Measurements from ENCODE around the gene SHROOM3. TPM values are rescaled to one million over a fixed set of nuclear protein-coding genes. Genes with fewer than 3 reads are reported as not detected.

SHROOM3 gene
- total RNA-seq, 2 experiments from 2014 or later = not detected

- Mint-ChIP-seq H3K27ac (no peak overlapping the region), H3K4me3 (no peak overlapping the region), H3K9me3 (no peaks in the 10 kb centered on the region), H3K4me1 (ENCODE audit: low read depth) (no peaks in the 10 kb centered on the region), H3K27me3 (peaks cover 2% of the 10 kb centered on the region), H3K36me3 (ENCODE audit: low read depth) (no peaks in the 10 kb centered on the region)
- intact Hi-C loops (cut with DNase I, micrococcal nuclease) = no loop called here
- no peak for TF ChIP-seq CTCF (IDR thresholded peaks at IDR 0.05)
- no peak for ATAC-seq (ENCODE audit: poor library complexity)
- Histone ChIP-seq H3K27me3 (ENCODE audit: control insufficient read depth in 1 of 2, insufficient read depth in 2 of 2, low read length in 2 of 2) (no peaks in the 10 kb centered on the region), H3K9me3 (ENCODE audit: control insufficient read depth in 1 of 2, insufficient read depth in 1 of 2, low read length in 2 of 2) (peaks cover 0 to 5% of the 10 kb centered on the region in 2 experiments), H3K36me3 (ENCODE audit: insufficient read depth, low read length) (no peaks in the 10 kb centered on the region), H3K4me1 (ENCODE audit: insufficient read depth, low read length) (no peaks in the 10 kb centered on the region), H3K4me3 (ENCODE audit: low read length) (no peak overlapping the region), H3K27ac (ENCODE audit: low read depth in 1 of 2, low read length in 2 of 2) (no peak overlapping the region)
- CTCF ChIA-PET = interaction anchor here (0.6 kb wide), 1 partner anchor 96 kb away, joined by 3 read pairs; no protein-coding TSS in a partner anchor
- DNase-seq = no peak
- POLR2A ChIA-PET = no interaction called here
Observed at GRCh38 chr4:76744241-76744921, 309.4 kb downstream of the SHROOM3 start.

GRCh38 chr4:76745240-76745639 lies 310.2 kb downstream of the SHROOM3 start:
- Histone ChIP-seq H3K4me1 (ENCODE audit: insufficient read depth, low read length) (no peaks in the 10 kb centered on the region), H3K27ac (ENCODE audit: low read depth in 1 of 2, low read length in 2 of 2) (no peak overlapping the region), H3K4me3 (ENCODE audit: low read length) (no peak overlapping the region), H3K36me3 (ENCODE audit: insufficient read depth, low read length) (no peaks in the 10 kb centered on the region), H3K27me3 (ENCODE audit: control insufficient read depth in 1 of 2, insufficient read depth in 2 of 2, low read length in 2 of 2) (no peaks in the 10 kb centered on the region), H3K9me3 (ENCODE audit: control insufficient read depth in 1 of 2, insufficient read depth in 1 of 2, low read length in 2 of 2) (peaks cover 0 to 1% of the 10 kb centered on the region in 2 experiments)
- Mint-ChIP-seq H3K9me3 (no peaks in the 10 kb centered on the region), H3K27ac (no peak overlapping the region), H3K4me3 (no peak overlapping the region), H3K4me1 (ENCODE audit: low read depth) (no peaks in the 10 kb centered on the region), H3K27me3 (peaks cover 9% of the 10 kb centered on the region), H3K36me3 (ENCODE audit: low read depth) (no peaks in the 10 kb centered on the region)
- ATAC-seq (ENCODE audit: poor library complexity) = no peak
- ChIA-PET POLR2A (no interaction called here), CTCF (no interaction called here)
- no peak for TF ChIP-seq CTCF (IDR thresholded peaks at IDR 0.05)
- no peak for DNase-seq
- intact Hi-C loops (cut with DNase I, micrococcal nuclease) = no loop called here

GRCh38 chr4:76747563-76747962 lies 312.5 kb downstream of the SHROOM3 start:
- ChIA-PET POLR2A (no interaction called here), CTCF (no interaction called here)
- H3K27ac ChIP-seq (ENCODE audit: low read depth in 1 of 2, low read length in 2 of 2) = no peak overlapping the region
- H3K27me3 ChIP-seq (ENCODE audit: control insufficient read depth in 1 of 2, insufficient read depth in 2 of 2, low read length in 2 of 2) = peaks cover 0 to 7% of the 10 kb centered on the region in 2 experiments
- no peak overlapping the region for H3K4me3 ChIP-seq (ENCODE audit: low read length)
- no peak overlapping the region for H3K27ac Mint-ChIP-seq
- no peaks in the 10 kb centered on the region for H3K9me3 ChIP-seq (ENCODE audit: control insufficient read depth in 1 of 2, insufficient read depth in 1 of 2, low read length in 2 of 2)
- no peak for TF ChIP-seq CTCF (IDR thresholded peaks at IDR 0.05)
- no peaks in the 10 kb centered on the region for H3K36me3 ChIP-seq (ENCODE audit: insufficient read depth, low read length)
- intact Hi-C loops (cut with DNase I, micrococcal nuclease) = no loop called here
- H3K4me1 Mint-ChIP-seq (ENCODE audit: low read depth) = no peaks in the 10 kb centered on the region
- DNase-seq (no peak), ATAC-seq (ENCODE audit: poor library complexity) (no peak)
- H3K36me3 Mint-ChIP-seq (ENCODE audit: low read depth) = no peaks in the 10 kb centered on the region
- H3K9me3 Mint-ChIP-seq = no peaks in the 10 kb centered on the region
- H3K4me1 ChIP-seq (ENCODE audit: insufficient read depth, low read length) = no peaks in the 10 kb centered on the region
- H3K4me3 Mint-ChIP-seq = no peak overlapping the region
- H3K27me3 Mint-ChIP-seq = peaks cover 19% of the 10 kb centered on the region
